ENCODE results near the gene EHHADH. TPM values are rescaled to one million over a fixed set of nuclear protein-coding genes. Genes with fewer than 3 reads are reported as not detected.

Gene EHHADH
- total and polyA plus RNA-seq, 9 of the 15 experiments (the other 6 are each of a cell fraction or from before 2014, with no cell fraction given) = 3.6 to 6.4 (median 5.4) TPM

GRCh38 chr3:185297867-185298266 is 44.0 kb upstream of the EHHADH start (continued):
- TF ChIP-seq BCLAF1 (IDR thresholded peaks at IDR 0.05; ENCODE audit: borderline replicate concordance in 1 of 2, control insufficient read depth in 1 of 2, low read depth in 2 of 2, low read length in 1 of 2) = no peak
- no peak for TF ChIP-seq MTA3 (IDR thresholded peaks at IDR 0.05; ENCODE audit: borderline replicate concordance)
- no peak for TF ChIP-seq HSF4 (CRISPR knock-in tag; IDR thresholded peaks at IDR 0.05; ENCODE audit: borderline replicate concordance)
- TF ChIP-seq ZNF639 (CRISPR knock-in tag; conservative IDR thresholded peaks at IDR 0.05 in 1 of 2, IDR thresholded peaks at IDR 0.05 in 1 of 2) = no peak
- TF ChIP-seq NR2C1 (IDR thresholded peaks at IDR 0.05) = no peak
- no peak for TF ChIP-seq NR2C1 (tag; IDR thresholded peaks at IDR 0.05)
- peak; percentile 84 for TF ChIP-seq CBFA2T2 (conservative IDR thresholded peaks at IDR 0.05)
- TF ChIP-seq RBM39 (optimal IDR thresholded peaks at IDR 0.05; ENCODE audit: low read depth, low read length) = no peak
- TF ChIP-seq THRB (CRISPR knock-in tag; conservative IDR thresholded peaks at IDR 0.05) = no peak
- TF ChIP-seq DNMT1 (IDR thresholded peaks at IDR 0.05) = no peak
- TF ChIP-seq ZNF507 (tag; conservative IDR thresholded peaks at IDR 0.05) = no peak
- TF ChIP-seq ZFP1 (CRISPR knock-in tag; IDR thresholded peaks at IDR 0.05) = no peak
- TF ChIP-seq NONO (IDR thresholded peaks at IDR 0.05; ENCODE audit: low read depth in 2 of 2, low read length in 1 of 2) = 0 out of 4 replicates have a peak, but pooled peaks of 1 of the 2 experiments have one; percentile 11
- no peak for TF ChIP-seq ZNF407 (IDR thresholded peaks at IDR 0.05; ENCODE audit: low read depth)

Measured in K562 (cell line).